Chondrocyte (in vitro differentiated cells): Measurements from ENCODE around the gene CLCN5. TPM values are rescaled to one million over a fixed set of nuclear protein-coding genes. Genes with fewer than 3 reads are reported as not detected.
A peak's percentile ranks its signal among the peaks of the same experiment; 100 is the strongest.

Experiments
- DNase-seq: peaks from one replicate; pipeline ENCODE4 v3.0.0; 2021; ENCODE audit warnings: mixed read lengths, low spot score
- H3K27ac Mint-ChIP-seq: one replicate; pipeline ENCODE4 v1.8.0; 2021; ENCODE audit warnings: mild to moderate bottlenecking, moderate library complexity, mixed read lengths; ENCODE audit not compliant: unreplicated experiment
- H3K27me3 Mint-ChIP-seq: 2 replicates; pipeline ENCODE4 v1.8.0; 2021; ENCODE audit warnings: low read depth, mixed read lengths
- H3K36me3 Mint-ChIP-seq: 2 replicates; pipeline ENCODE4 v1.8.0; 2021; ENCODE audit warnings: low read depth, mixed read lengths
- H3K4me1 Mint-ChIP-seq: 2 replicates; pipeline ENCODE4 v1.8.0; 2021; ENCODE audit warnings: low read depth, mild to moderate bottlenecking, mixed read lengths
- H3K4me3 Mint-ChIP-seq: one replicate; pipeline ENCODE4 v1.8.0; 2021; ENCODE audit warnings: mild to moderate bottlenecking, moderate library complexity, mixed read lengths; ENCODE audit not compliant: unreplicated experiment
- H3K9me3 Mint-ChIP-seq: 2 replicates; pipeline ENCODE4 v1.8.0; 2021; ENCODE audit warnings: low read depth, mixed read lengths
- CTCF ChIP-seq: fragments of 200-600 bp; sonication (generic); IDR thresholded peaks from 2 replicates; pipeline ENCODE4 v1.5.0; 2021; ENCODE audit warnings: antibody characterized with exemption, mild to moderate bottlenecking, moderate library complexity
- total RNA-seq: library from RNA; stranded (reverse); gene quantifications from 3 replicates; pipeline ENCODE4 v1.2.1, GENCODE V29; 2021

CLCN5 gene
- total RNA-seq, 1 donor from 2014 or later: 17.9 TPM

GRCh38 chrX:50073601-50074000 lies 151.2 kb downstream of the CLCN5 start:
- TF ChIP-seq CTCF: no peak
- no peaks in the 10 kb centered on the region for H3K9me3 Mint-ChIP-seq
- no peak for DNase-seq
- H3K36me3 Mint-ChIP-seq: peaks cover 2% of the 10 kb centered on the region
- no peak overlapping the region for H3K4me3 Mint-ChIP-seq
- no peak overlapping the region for H3K27ac Mint-ChIP-seq
- no peaks in the 10 kb centered on the region for H3K4me1 Mint-ChIP-seq
- no peaks in the 10 kb centered on the region for H3K27me3 Mint-ChIP-seq

GRCh38 chrX:50075630-50076339 lies 153.4 kb downstream of the CLCN5 start:
- TF ChIP-seq CTCF: no peak
- no peaks in the 10 kb centered on the region for H3K4me1 Mint-ChIP-seq

GRCh38 chrX:50081282-50081889 lies 159.0 kb downstream of the CLCN5 start:
- Mint-ChIP-seq H3K4me3 (no peak overlapping the region), H3K27me3 (no peaks in the 10 kb centered on the region), H3K4me1 (no peaks in the 10 kb centered on the region), H3K36me3 (no peaks in the 10 kb centered on the region), H3K9me3 (no peaks in the 10 kb centered on the region), H3K27ac (no peak overlapping the region)
- TF ChIP-seq CTCF: peak; percentile 56
- no peak for DNase-seq

More at GRCh38 chrX:50075630-50076339, 153.4 kb downstream of the CLCN5 start:
- Mint-ChIP-seq H3K27me3 (no peaks in the 10 kb centered on the region), H3K9me3 (no peaks in the 10 kb centered on the region), H3K36me3 (peaks cover 2% of the 10 kb centered on the region), H3K27ac (no peak overlapping the region), H3K4me3 (no peak overlapping the region)
- DNase-seq: no peak

GRCh38 chrX:50082741-50083140 lies 160.3 kb downstream of the CLCN5 start:
- no peaks in the 10 kb centered on the region for H3K36me3 Mint-ChIP-seq
- no peak for DNase-seq
- no peak overlapping the region for H3K27ac Mint-ChIP-seq
- H3K27me3 Mint-ChIP-seq: no peaks in the 10 kb centered on the region
- no peak for TF ChIP-seq CTCF
- no peaks in the 10 kb centered on the region for H3K9me3 Mint-ChIP-seq
- no peak overlapping the region for H3K4me3 Mint-ChIP-seq
- H3K4me1 Mint-ChIP-seq: no peaks in the 10 kb centered on the region

- no peak for DNase-seq
- no peak overlapping the region for H3K27ac Mint-ChIP-seq
- no peaks in the 10 kb centered on the region for H3K9me3 Mint-ChIP-seq
- TF ChIP-seq CTCF: no peak
- no peaks in the 10 kb centered on the region for H3K4me1 Mint-ChIP-seq
- H3K36me3 Mint-ChIP-seq: peaks cover 6% of the 10 kb centered on the region
- no peak overlapping the region for H3K4me3 Mint-ChIP-seq
- no peaks in the 10 kb centered on the region for H3K27me3 Mint-ChIP-seq
Measured at GRCh38 chrX:50088645-50089044, 166.2 kb downstream of the CLCN5 start.
